Stimulated activated CD8-positive, alpha-beta memory T cell treated with anti-CD3 and anti-CD28 coated beads, Interleukin-12 subunit alpha, Interleukin-12 subunit beta, amount 100 ng/mL, for 4 hours (primary cell): ENCODE data around the gene NME9.

Source experiments
- DNase-seq: peaks from one replicate; pipeline ENCODE4 v3.0.0-alpha.2; 2020; ENCODE audit warnings: low read depth

NME9 gene

DNA sequence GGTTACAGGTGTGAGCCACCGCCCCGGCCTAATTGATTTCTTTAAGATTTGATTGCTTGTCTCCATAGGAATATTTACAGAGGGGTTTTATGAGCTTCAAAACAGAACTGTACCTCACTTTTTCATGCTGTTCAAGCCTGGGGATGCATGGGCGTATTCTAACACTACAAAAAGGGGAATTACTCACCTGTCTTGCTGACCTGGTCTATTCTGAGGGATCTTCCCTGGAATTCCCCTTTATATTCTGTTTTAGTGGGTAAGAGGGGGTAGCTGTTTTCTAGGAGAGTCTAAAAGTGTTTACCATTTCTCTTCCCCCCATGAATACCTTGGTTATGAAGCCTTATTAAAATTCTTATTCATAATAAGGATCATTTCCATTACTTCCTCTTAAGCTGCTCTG, 48.1 kb downstream of the NME9 start:
- no peak for DNase-seq

DNA sequence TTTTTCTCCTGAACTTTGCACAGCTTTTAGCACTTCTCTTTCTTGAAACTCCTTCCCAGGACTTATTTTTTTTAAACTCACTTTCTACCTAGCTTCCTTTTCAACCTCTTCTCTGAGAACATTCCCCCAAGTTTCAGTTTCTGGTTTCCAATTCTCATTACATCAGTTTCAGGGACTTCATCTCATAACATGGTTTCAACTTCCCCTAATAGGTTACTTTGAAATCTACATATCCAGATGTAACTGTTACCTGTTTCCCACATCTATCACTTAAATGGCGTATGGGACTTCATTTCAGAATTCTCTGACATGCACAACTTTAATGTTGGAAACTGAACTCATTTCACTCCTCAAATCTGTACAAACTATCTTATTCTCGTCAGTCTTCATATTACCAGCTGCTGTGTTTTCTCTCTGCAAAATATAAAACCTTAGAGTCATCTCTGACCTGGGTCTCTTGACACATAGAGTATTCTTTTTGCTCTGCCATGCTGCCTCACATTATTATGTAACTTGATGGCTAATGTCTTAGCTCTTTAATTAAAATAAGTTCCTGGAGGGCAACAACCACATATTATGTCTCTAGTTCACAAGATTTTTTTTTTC, 58.4 kb downstream of the NME9 start:
- no peak for DNase-seq

DNA sequence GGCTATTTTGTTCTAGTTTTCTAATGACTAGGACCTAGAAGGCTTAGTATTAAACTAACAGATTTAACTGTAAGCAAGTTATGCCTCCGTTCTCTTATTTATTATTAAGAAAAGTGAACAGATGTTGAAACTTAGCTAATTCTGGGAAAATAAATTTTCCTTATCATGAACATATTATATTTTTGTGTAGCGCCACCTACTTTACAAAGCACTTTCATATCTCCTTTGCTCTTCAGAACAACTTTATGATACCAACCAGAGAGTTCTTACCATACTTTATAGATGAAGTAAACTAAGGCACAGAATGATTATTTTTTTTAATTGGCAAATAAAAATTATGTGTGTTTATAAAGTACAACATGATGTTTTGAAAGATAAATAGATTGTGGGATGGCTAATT, 59.4 kb downstream of the NME9 start:
- no peak for DNase-seq

DNA sequence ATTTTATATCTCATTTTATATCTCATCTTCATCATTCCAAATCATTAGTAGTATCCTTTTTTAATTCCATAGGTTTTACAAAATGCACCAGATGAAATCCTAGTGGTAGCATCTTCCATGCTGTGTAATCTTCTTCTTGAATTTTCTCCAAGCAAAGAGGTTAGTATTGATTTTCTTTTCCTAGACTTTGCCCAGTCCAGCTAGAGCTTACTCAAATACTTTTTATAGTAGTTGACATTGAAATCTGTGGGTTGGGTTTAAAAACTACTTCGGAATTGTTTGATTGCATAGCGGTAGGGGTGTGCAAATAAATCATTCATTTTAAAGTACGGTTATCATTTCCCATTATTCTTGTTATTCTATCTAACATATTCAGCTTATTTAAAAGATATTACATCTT, 62.6 kb downstream of the NME9 start:
- no peak for DNase-seq

DNA sequence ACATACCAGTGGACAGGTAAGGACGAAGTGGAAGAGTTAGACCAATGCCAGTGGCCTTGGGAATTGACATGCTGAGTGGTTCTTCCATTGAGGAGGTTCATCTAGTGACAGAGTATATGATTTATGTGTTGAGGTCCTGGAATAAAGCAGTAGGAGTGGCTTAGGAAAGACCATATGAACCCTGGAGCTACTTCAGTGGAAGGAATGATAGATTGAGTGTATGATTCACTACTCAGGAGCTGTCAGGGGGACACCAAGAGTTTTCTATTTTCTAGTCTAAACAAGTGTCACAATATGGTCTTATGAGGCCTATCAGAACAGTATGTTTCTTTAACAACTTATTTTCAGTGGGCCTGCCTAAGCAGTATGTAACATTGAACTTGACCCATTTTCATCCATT, 63.9 kb downstream of the NME9 start:
- DNase-seq: no peak

DNA sequence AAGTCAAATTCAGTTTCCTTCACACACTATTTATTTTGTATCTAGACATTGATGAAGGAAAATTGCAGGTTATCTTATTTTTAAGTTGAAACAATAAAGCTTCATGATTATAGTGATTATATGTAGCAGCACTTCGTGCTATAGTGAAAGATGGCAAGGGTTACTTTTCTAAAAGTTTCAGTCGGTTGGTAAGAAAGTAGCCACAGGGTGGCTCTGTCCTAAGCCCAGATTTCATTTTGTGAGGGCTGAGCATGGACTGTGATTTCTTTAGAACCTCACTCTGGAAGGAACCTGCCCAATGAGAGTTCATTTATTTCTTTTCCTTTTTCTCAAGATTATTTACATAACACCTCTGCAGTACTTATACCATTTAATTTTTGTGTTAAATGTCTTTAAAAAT, 66.5 kb downstream of the NME9 start:
- DNase-seq: no peak

DNA sequence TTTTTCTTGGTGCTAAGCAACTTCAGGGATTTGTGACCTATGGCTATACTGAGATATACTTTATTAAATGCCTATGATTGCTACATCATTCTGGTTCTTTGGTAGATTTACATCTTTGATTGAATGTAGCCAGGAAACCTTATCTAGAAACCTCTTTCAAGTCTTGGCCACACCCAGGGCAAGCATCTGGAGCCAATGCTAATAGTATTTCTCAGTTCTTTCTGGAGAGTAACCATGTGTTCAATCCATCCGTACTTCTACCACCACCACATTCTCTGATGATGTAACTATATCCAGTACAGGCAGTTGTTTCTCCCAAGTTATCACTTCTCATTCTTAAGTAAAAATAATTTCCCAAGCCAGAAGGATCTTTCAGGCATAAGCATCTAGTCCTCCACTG, 69.0 kb downstream of the NME9 start:
- DNase-seq: no peak

DNA sequence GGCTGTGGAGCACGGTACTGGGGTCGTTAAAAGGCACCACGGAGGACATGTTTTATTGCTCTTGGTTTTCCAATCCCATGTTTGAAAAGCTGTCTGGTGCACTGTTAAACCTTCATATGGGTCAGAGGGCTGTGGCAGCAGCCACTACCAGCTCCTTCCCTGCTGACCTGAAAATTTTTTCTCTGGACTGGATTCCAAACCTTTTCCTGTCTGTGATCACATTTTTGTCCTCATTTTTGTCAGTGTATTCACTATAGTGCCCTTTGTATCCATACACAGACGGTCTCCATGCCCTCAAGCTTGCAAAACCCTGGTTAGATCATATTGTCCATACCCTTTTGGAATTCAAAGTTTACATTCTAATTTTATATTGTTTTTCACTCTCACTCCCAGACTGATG, 70.5 kb downstream of the NME9 start:
- no peak for DNase-seq

DNA sequence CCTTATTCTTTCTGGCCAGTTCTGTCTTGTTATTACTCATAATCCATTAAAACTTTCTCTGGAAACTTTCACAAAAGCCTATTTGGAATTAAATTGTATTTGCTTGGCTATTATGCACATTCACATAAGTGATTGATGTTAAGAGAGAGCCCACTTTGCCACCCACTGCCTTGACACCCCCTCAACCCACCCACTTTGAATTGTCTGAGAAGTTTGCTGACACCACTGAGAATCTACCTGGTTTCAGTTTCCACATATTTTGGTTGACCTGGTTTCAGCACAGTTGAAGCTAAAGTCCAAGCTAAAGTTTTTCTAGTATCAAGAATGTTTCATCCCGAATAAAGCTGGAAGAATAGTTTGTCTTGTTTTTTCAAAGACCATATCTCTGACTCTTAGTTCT, 71.7 kb downstream of the NME9 start:
- DNase-seq: no peak

DNA sequence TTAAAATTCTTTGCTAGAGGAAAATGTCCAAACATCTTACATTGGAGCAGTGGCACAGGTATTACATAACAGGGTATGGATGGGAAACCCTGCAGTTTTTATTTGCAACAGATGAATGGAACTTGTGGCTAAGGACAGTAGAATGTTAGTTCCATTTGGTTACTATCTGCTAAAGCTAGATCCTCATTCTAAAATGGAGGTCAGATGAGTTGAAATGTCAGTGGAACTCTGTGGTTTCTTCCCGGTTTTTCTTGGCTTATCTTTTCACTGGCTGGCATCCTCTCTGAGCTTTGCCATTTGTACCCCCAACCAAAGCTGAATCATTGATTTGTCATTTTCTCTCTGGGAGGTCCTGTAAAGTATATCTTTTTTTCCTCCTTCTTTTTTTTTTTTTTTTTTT, 73.6 kb downstream of the NME9 start:
- DNase-seq: no peak

DNA sequence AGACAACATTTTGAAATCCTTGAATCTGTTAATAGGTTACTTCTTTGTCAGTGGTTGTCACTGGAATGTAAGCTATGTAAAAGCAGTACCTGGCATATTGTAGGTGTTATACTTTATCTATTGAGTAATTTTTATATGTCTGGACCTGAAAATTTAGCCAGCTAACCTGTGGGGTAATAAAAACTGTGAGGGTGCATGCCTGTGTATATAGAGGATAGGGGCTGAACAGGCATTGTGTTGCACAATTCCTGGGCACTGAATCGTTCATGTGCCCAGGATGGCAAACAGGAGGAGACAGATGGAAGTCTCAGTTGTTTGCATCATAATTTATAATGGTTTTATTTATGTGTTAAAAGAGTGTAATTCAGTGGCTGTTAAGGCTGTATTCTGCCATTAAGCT, 75.4 kb downstream of the NME9 start:
- DNase-seq: no peak

DNA sequence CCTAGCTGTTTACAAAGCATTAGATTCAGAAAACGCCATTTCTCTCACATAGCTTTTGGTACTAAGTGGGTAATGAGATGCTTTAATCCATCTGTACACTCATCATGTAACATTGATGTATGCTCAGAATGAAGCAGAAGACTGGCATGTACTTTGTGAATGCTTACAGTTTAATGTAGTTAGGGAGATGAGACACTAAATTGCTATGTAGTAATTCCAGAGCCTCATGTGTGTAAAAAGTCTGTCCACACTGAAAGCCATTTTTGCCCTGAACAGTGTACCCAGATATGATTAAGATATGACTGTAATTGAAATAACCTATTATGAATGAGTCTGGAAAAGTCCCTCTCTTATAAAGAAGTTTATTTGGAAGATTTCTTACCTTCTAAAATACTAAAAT, 76.0 kb downstream of the NME9 start:
- no peak for DNase-seq
